ENCODE measurements around the gene OR10H1. TPM values are rescaled to one million over a fixed set of nuclear protein-coding genes. Genes with fewer than 3 reads are reported as not detected.

Gene OR10H1
- polyA plus RNA-seq, 1 of the 3 experiments (the other 2 are of a cell fraction), result not detected

GRCh38 chr19:15790096-15790495, 25.4 kb downstream of the OR10H1 start:
- Histone ChIP-seq H3K9ac (no peak overlapping the region), H4K20me1 (ENCODE audit: insufficient read depth) (no peaks in the 10 kb centered on the region), H2AFZ (ENCODE audit: low read depth) (no peak overlapping the region), H3K36me3 (replicated peaks in 1 of 2; ENCODE audit: control insufficient read depth in 1 of 2, insufficient read depth in 2 of 2, low read length in 1 of 2) (no peaks in the 10 kb centered on the region), H3K4me1 (ENCODE audit: control insufficient read depth in 1 of 2, insufficient read depth in 2 of 2, low read depth in 1 of 2, low read length in 1 of 2) (no peaks in the 10 kb centered on the region), H3K9me3 (no peaks in the 10 kb centered on the region), H3K4me2 (no peak overlapping the region), H3F3A (replicated peaks; ENCODE audit: insufficient read depth) (no peaks in the 10 kb centered on the region), H3K27me3 (ENCODE audit: insufficient read depth) (no peaks in the 10 kb centered on the region), H3K4me3 (ENCODE audit: low read depth in 2 of 2, low read length in 1 of 2) (no peak overlapping the region), H3K9me2 (no peaks in the 10 kb centered on the region), H3K27ac (ENCODE audit: low read depth in 2 of 2, low read length in 1 of 2) (no peak overlapping the region), H3K79me2 (ENCODE audit: insufficient read depth) (no peaks in the 10 kb centered on the region)
- TF ChIP-seq GABPA (IDR thresholded peaks at IDR 0.05; ENCODE audit: low read depth), result no peak
- no peak for TF ChIP-seq YY1 (IDR thresholded peaks at IDR 0.05; ENCODE audit: low read depth)
- no peak for TF ChIP-seq EP300 (IDR thresholded peaks at IDR 0.05; ENCODE audit: borderline replicate concordance in 1 of 2, low read depth in 1 of 2, low read length in 1 of 2)
- TF ChIP-seq, protein P1, sequence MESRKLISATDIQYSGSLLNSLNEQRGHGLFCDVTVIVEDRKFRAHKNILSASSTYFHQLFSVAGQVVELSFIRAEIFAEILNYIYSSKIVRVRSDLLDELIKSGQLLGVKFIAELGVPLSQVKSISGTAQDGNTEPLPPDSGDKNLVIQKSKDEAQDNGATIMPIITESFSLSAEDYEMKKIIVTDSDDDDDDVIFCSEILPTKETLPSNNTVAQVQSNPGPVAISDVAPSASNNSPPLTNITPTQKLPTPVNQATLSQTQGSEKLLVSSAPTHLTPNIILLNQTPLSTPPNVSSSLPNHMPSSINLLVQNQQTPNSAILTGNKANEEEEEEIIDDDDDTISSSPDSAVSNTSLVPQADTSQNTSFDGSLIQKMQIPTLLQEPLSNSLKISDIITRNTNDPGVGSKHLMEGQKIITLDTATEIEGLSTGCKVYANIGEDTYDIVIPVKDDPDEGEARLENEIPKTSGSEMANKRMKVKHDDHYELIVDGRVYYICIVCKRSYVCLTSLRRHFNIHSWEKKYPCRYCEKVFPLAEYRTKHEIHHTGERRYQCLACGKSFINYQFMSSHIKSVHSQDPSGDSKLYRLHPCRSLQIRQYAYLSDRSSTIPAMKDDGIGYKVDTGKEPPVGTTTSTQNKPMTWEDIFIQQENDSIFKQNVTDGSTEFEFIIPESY (IDR thresholded peaks at IDR 0.05; ENCODE audit: borderline replicate concordance, low read depth), result no peak
- no peak for TF ChIP-seq JUND (IDR thresholded peaks at IDR 0.05)
- TF ChIP-seq, protein P2, sequence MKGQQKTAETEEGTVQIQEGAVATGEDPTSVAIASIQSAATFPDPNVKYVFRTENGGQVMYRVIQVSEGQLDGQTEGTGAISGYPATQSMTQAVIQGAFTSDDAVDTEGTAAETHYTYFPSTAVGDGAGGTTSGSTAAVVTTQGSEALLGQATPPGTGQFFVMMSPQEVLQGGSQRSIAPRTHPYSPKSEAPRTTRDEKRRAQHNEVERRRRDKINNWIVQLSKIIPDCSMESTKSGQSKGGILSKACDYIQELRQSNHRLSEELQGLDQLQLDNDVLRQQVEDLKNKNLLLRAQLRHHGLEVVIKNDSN (IDR thresholded peaks at IDR 0.05; ENCODE audit: borderline replicate concordance, low read depth), result no peak
- no peak for TF ChIP-seq RXRA (IDR thresholded peaks at IDR 0.05; ENCODE audit: borderline replicate concordance, low read depth)
- TF ChIP-seq, protein P3, sequence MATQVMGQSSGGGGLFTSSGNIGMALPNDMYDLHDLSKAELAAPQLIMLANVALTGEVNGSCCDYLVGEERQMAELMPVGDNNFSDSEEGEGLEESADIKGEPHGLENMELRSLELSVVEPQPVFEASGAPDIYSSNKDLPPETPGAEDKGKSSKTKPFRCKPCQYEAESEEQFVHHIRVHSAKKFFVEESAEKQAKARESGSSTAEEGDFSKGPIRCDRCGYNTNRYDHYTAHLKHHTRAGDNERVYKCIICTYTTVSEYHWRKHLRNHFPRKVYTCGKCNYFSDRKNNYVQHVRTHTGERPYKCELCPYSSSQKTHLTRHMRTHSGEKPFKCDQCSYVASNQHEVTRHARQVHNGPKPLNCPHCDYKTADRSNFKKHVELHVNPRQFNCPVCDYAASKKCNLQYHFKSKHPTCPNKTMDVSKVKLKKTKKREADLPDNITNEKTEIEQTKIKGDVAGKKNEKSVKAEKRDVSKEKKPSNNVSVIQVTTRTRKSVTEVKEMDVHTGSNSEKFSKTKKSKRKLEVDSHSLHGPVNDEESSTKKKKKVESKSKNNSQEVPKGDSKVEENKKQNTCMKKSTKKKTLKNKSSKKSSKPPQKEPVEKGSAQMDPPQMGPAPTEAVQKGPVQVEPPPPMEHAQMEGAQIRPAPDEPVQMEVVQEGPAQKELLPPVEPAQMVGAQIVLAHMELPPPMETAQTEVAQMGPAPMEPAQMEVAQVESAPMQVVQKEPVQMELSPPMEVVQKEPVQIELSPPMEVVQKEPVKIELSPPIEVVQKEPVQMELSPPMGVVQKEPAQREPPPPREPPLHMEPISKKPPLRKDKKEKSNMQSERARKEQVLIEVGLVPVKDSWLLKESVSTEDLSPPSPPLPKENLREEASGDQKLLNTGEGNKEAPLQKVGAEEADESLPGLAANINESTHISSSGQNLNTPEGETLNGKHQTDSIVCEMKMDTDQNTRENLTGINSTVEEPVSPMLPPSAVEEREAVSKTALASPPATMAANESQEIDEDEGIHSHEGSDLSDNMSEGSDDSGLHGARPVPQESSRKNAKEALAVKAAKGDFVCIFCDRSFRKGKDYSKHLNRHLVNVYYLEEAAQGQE (IDR thresholded peaks at IDR 0.05; ENCODE audit: low read depth, low read length), result no peak
- TF ChIP-seq FOXM1 (IDR thresholded peaks at IDR 0.05; ENCODE audit: low read depth), result no peak
- TF ChIP-seq MEF2A (IDR thresholded peaks at IDR 0.05; ENCODE audit: borderline replicate concordance, low read depth), result no peak
- no peak for TF ChIP-seq NFIC (IDR thresholded peaks at IDR 0.05; ENCODE audit: borderline replicate concordance)
- no peak for TF ChIP-seq RCOR1 (IDR thresholded peaks at IDR 0.05; ENCODE audit: low read length)
- no peak for TF ChIP-seq MXI1 (IDR thresholded peaks at IDR 0.05; ENCODE audit: low read depth, low read length)
- TF ChIP-seq TAF1 (IDR thresholded peaks at IDR 0.05; ENCODE audit: borderline replicate concordance, low read depth, low read length), result no peak
- TF ChIP-seq RFX5 (IDR thresholded peaks at IDR 0.05; ENCODE audit: low read length), result no peak
- CTCF ChIA-PET, result no interaction called here
- no peak for DNase-seq
- 5% methylated on average over 6 of the region's 6 CpGs for WGBS (ENCODE audit: low lambda C conversion rate)
- POLR2A ChIA-PET, result no interaction called here

All from SK-N-SH (cell line).